ENCODE data around the gene BRCA1. TPM values are rescaled to one million over a fixed set of nuclear protein-coding genes. Genes with fewer than 3 reads are reported as not detected.

BRCA1 gene
- total and polyA plus RNA-seq, 2 donors (not counting 1 experiment from before 2014, with no cell fraction given): 7.5 to 9.9 TPM

GRCh38 chr17:43020789-43021740 lies 104.1 kb downstream of the BRCA1 start:
- no peaks in the 10 kb centered on the region for H3K27me3 ChIP-seq (ENCODE audit: control insufficient read depth, insufficient read depth, low read length)
- H2AFZ ChIP-seq (ENCODE audit: low read length): peak overlapping the region; percentile 70
- TF ChIP-seq CTCF (conservative IDR thresholded peaks at IDR 0.05 in 1 of 2, IDR thresholded peaks at IDR 0.05 in 1 of 2; ENCODE audit: low read depth in 1 of 2, low read length in 2 of 2) (no peak), EZH2 (IDR thresholded peaks at IDR 0.05; ENCODE audit: low read length, missing control alignments) (no peak)
- DNase-seq (ENCODE audit: low read depth in 2 of 2): peak; percentile 58
- H3K9me3 ChIP-seq (ENCODE audit: control insufficient read depth, insufficient read depth, low read depth, low read length): no peaks in the 10 kb centered on the region
- H3K9ac ChIP-seq (ENCODE audit: insufficient read depth, low read length): peak overlapping the region; percentile 71
- peaks cover 17% of the 10 kb centered on the region for H3K4me1 ChIP-seq (ENCODE audit: control insufficient read depth, extremely low read depth, insufficient read depth, low read length)
- peak overlapping the region; percentile 81 for H3K27ac ChIP-seq (ENCODE audit: insufficient read depth, low read length)
- H3K4me3 ChIP-seq (replicated peaks in 1 of 4; ENCODE audit: control extremely low read depth in 1 of 4, insufficient read depth in 1 of 4, low read depth in 3 of 4, low read length in 4 of 4): peak overlapping the region; percentile 74 to 96 (median 78)
- peaks cover 10% of the 10 kb centered on the region for H3K36me3 ChIP-seq (ENCODE audit: control insufficient read depth, insufficient read depth, low read length)
- no peaks in the 10 kb centered on the region for H4K20me1 ChIP-seq (ENCODE audit: control insufficient read depth, extremely low read depth, insufficient read depth, low read length)
- H3K4me2 ChIP-seq (ENCODE audit: extremely low read depth, insufficient read depth, low read length): peak overlapping the region; percentile 80
- peaks cover 33% of the 10 kb centered on the region for H3K79me2 ChIP-seq (ENCODE audit: control insufficient read depth, insufficient read depth, low read length)

- peaks cover 12% of the 10 kb centered on the region for H3K36me3 ChIP-seq (ENCODE audit: control insufficient read depth, insufficient read depth, low read length)
- no peak overlapping the region for H2AFZ ChIP-seq (ENCODE audit: low read length)
- peaks cover 17% of the 10 kb centered on the region for H3K4me1 ChIP-seq (ENCODE audit: control insufficient read depth, extremely low read depth, insufficient read depth, low read length)
- no peaks in the 10 kb centered on the region for H3K9me3 ChIP-seq (ENCODE audit: control insufficient read depth, insufficient read depth, low read depth, low read length)
- H3K27ac ChIP-seq (ENCODE audit: insufficient read depth, low read length): peak overlapping the region; percentile 38
- no peak overlapping the region for H3K9ac ChIP-seq (ENCODE audit: insufficient read depth, low read length)
- no peaks in the 10 kb centered on the region for H4K20me1 ChIP-seq (ENCODE audit: control insufficient read depth, extremely low read depth, insufficient read depth, low read length)
- peak overlapping the region in 2 of 4 experiments; percentile 17 to 74 for H3K4me3 ChIP-seq (replicated peaks in 1 of 4; ENCODE audit: control extremely low read depth in 1 of 4, insufficient read depth in 1 of 4, low read depth in 3 of 4, low read length in 4 of 4)
- no peak for DNase-seq (ENCODE audit: low read depth in 2 of 2)
- H3K79me2 ChIP-seq (ENCODE audit: control insufficient read depth, insufficient read depth, low read length): peaks cover 33% of the 10 kb centered on the region
- TF ChIP-seq EZH2 (IDR thresholded peaks at IDR 0.05; ENCODE audit: low read length, missing control alignments): no peak
- no peak for TF ChIP-seq CTCF (conservative IDR thresholded peaks at IDR 0.05 in 1 of 2, IDR thresholded peaks at IDR 0.05 in 1 of 2; ENCODE audit: low read depth in 1 of 2, low read length in 2 of 2)
- no peaks in the 10 kb centered on the region for H3K27me3 ChIP-seq (ENCODE audit: control insufficient read depth, insufficient read depth, low read length)
- H3K4me2 ChIP-seq (ENCODE audit: extremely low read depth, insufficient read depth, low read length): peak overlapping the region; percentile 62
Measured at GRCh38 chr17:43020030-43020621, 105.0 kb downstream of the BRCA1 start.

GRCh38 chr17:43019418-43019817 lies 105.7 kb downstream of the BRCA1 start:
- peak in 1 of 2 donors; percentile 39 for DNase-seq (ENCODE audit: low read depth in 2 of 2)
- peaks cover 13% of the 10 kb centered on the region for H3K4me1 ChIP-seq (ENCODE audit: control insufficient read depth, extremely low read depth, insufficient read depth, low read length)
- H2AFZ ChIP-seq (ENCODE audit: low read length): no peak overlapping the region
- H3K27me3 ChIP-seq (ENCODE audit: control insufficient read depth, insufficient read depth, low read length): no peaks in the 10 kb centered on the region
- no peaks in the 10 kb centered on the region for H4K20me1 ChIP-seq (ENCODE audit: control insufficient read depth, extremely low read depth, insufficient read depth, low read length)
- H3K79me2 ChIP-seq (ENCODE audit: control insufficient read depth, insufficient read depth, low read length): peaks cover 33% of the 10 kb centered on the region
- no peak overlapping the region for H3K27ac ChIP-seq (ENCODE audit: insufficient read depth, low read length)
- H3K4me2 ChIP-seq (ENCODE audit: extremely low read depth, insufficient read depth, low read length): peak overlapping the region; percentile 62
- TF ChIP-seq CTCF (conservative IDR thresholded peaks at IDR 0.05 in 1 of 2, IDR thresholded peaks at IDR 0.05 in 1 of 2; ENCODE audit: low read depth in 1 of 2, low read length in 2 of 2) (no peak), EZH2 (IDR thresholded peaks at IDR 0.05; ENCODE audit: low read length, missing control alignments) (no peak)
- no peaks in the 10 kb centered on the region for H3K9me3 ChIP-seq (ENCODE audit: control insufficient read depth, insufficient read depth, low read depth, low read length)
- H3K36me3 ChIP-seq (ENCODE audit: control insufficient read depth, insufficient read depth, low read length): peaks cover 12% of the 10 kb centered on the region
- no peak overlapping the region for H3K9ac ChIP-seq (ENCODE audit: insufficient read depth, low read length)
- peak overlapping the region in 3 of 4 experiments; percentile 7 to 74 (median 8) for H3K4me3 ChIP-seq (replicated peaks in 1 of 4; ENCODE audit: control extremely low read depth in 1 of 4, insufficient read depth in 1 of 4, low read depth in 3 of 4, low read length in 4 of 4)

Data from fibroblast of lung (primary cell).